Panc1 (cell line): ENCODE results near the gene CORO1C. TPM values are rescaled to one million over a fixed set of nuclear protein-coding genes. Genes with fewer than 3 reads are reported as not detected.

ENCODE experiments used
- ATAC-seq: fragments of 200-7000 bp; cut with Tn5 transposase; 2 replicates; pipeline ENCODE4 v1.9.1; 2020; ENCODE audit warnings: mild to moderate bottlenecking, moderate library complexity
- BruUV-seq: library from RNA; stranded (reverse); fragments of 400-500 nt; replicated peaks from 2 replicates; lab custom pipeline; 2021; lab: Mats Ljungman, UMichigan
- CTCF ChIA-PET: fragments of 300-600 bp; sonication (Branson Sonifier 250); formaldehyde crosslinking; loops from one replicate; lab custom pipeline; 2022; ENCODE audit warnings: antibody characterized with exemption; lab: Charles Lee
- POLR2A ChIA-PET: fragments of 300-600 bp; sonication (Branson Sonifier 250); formaldehyde crosslinking; loops from one replicate; lab custom pipeline; 2022; ENCODE audit warnings: antibody characterized with exemption; lab: Charles Lee
- DNase-seq: peaks from one replicate; pipeline ENCODE4 v3.0.0-alpha.2; 2010; ENCODE audit warnings: low read depth, low spot score
- H3K27ac ChIP-seq: 2 replicates; pipeline ENCODE4 v1.5.1; 2011; ENCODE audit warnings: mild to moderate bottlenecking, low read length, inconsistent platforms
- H3K27me3 ChIP-seq: fragments of 200-500 bp; sonication (Bioruptor generic); 2 replicates; pipeline ENCODE4 v1.6.0; 2014; ENCODE audit warnings: low read length, inconsistent platforms; ENCODE audit not compliant: control insufficient read depth, insufficient read depth
- H3K36me3 ChIP-seq: fragments of 200-500 bp; sonication (Bioruptor generic); 2 replicates; pipeline ENCODE4 v1.5.1; 2014; ENCODE audit warnings: inconsistent platforms, mild to moderate bottlenecking, low read length, moderate library complexity; ENCODE audit not compliant: control insufficient read depth, insufficient read depth
- H3K4me1 ChIP-seq: 2 replicates; pipeline ENCODE4 v1.5.1; 2011; ENCODE audit warnings: inconsistent platforms, mild to moderate bottlenecking, low read length, moderate library complexity; ENCODE audit not compliant: control insufficient read depth, insufficient read depth
- H3K4me3 ChIP-seq, 2 experiments: 2 replicates each; pipeline ENCODE4 v1.5.1; 2011 to 2012; ENCODE audit warnings: low read depth in 2 of 2, low read length in 2 of 2, mild to moderate bottlenecking in 2 of 2, inconsistent platforms in 1 of 2, moderate library complexity in 1 of 2
- H3K9me3 ChIP-seq: fragments of 200-500 bp; sonication (Bioruptor generic); 2 replicates; pipeline ENCODE4 v1.5.1; 2014; ENCODE audit warnings: low read depth, mild to moderate bottlenecking, inconsistent platforms, low read length, moderate library complexity; ENCODE audit not compliant: control insufficient read depth, insufficient read depth
- POLR2AphosphoS5 ChIP-seq: IDR thresholded peaks from 2 replicates; pipeline ENCODE4 v1.6.1; 2012; ENCODE audit warnings: mild to moderate bottlenecking, low read depth, low read length, moderate library complexity
- SIN3A ChIP-seq: IDR thresholded peaks from 2 replicates; pipeline ENCODE4 v1.6.1; 2012; ENCODE audit warnings: low read depth, mild to moderate bottlenecking, low read length, moderate library complexity, borderline replicate concordance; ENCODE audit not compliant: insufficient read depth
- TCF7L2 ChIP-seq: IDR thresholded peaks from 2 replicates; pipeline ENCODE4 v1.6.1; 2011; ENCODE audit warnings: mild to moderate bottlenecking, low read depth, low read length, inconsistent platforms
- in situ Hi-C: cut with HindIII; loops from 2 replicates; pipeline ENCODE4 v1.10.0; 2016; ENCODE audit warnings: low sequenced_read_pairs, low pct_unique_long_range_greater_than_20kb
- intact Hi-C: fragments of 100-400 bp; cut with micrococcal nuclease; formaldehyde crosslinking; loops from one replicate; pipeline ENCODE4 v1.10.0; 2022; ENCODE audit not compliant: unreplicated experiment
- total RNA-seq: library from RNA; stranded (reverse); gene quantifications from one replicate; pipeline ENCODE4 v1.2.1, GENCODE V29; 2021; ENCODE audit not compliant: unreplicated experiment
- TF ChIP-seq, protein P1 (sequence below), 2 experiments: IDR thresholded peaks; 2 replicates each; pipeline ENCODE4 v1.6.1; 2011 to 2012; ENCODE audit warnings: low read depth in 2 of 2, control low read depth in 1 of 2, low read length in 1 of 2, mild to moderate bottlenecking in 1 of 2, moderate library complexity in 1 of 2; ENCODE audit not compliant: insufficient read depth in 1 of 2
- TF ChIP-seq, protein P2 (sequence below): fragments of 450-650 bp; IDR thresholded peaks from 2 replicates; pipeline ENCODE4 v1.5.1; 2017; ENCODE audit warnings: mild to moderate bottlenecking

CORO1C gene
- total RNA-seq, 1 experiment from 2014 or later, result 165 TPM

DNA sequence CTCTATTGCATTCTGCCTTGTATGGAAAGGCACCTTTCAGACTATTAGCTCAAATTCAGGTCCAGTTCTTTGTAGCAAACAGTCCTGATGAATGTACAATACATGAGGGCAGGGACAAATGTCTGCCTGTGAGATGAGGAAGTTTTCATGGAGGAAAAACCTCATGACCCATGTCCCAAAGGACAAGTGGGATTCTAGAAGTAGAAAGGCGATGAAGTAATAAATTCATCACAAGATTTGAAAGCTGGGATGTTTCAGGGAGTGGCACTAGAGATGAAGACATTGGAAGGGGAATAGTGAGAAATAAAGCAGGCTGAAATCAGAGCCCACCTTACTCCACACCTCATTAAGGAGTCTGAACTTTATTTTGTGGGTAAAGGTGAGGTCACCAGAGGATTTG lies 4.2 kb downstream of the CORO1C start:
- BruUV-seq, result no TSS peak
- H3K36me3 ChIP-seq, result no peaks in the 10 kb centered on the region; the same call in 1 of the 2 replicates
- ATAC-seq (no peak), DNase-seq (no peak)
- ChIA-PET CTCF (interaction anchor here (0.6 kb wide), 1 partner anchor 17 kb away, joined by 10 read pairs; no protein-coding TSS in a partner anchor), POLR2A (no interaction called here)
- intact Hi-C loops, result loop anchor here (10.0 kb wide), 1 partner anchor 62 kb away; no protein-coding TSS in a partner anchor
- no peaks in the 10 kb centered on the region for H3K27me3 ChIP-seq
- no peaks in the 10 kb centered on the region for H3K9me3 ChIP-seq
- no peak overlapping the region for H3K4me3 ChIP-seq
- TF ChIP-seq TCF7L2, result no peak
- TF ChIP-seq, protein P1, sequence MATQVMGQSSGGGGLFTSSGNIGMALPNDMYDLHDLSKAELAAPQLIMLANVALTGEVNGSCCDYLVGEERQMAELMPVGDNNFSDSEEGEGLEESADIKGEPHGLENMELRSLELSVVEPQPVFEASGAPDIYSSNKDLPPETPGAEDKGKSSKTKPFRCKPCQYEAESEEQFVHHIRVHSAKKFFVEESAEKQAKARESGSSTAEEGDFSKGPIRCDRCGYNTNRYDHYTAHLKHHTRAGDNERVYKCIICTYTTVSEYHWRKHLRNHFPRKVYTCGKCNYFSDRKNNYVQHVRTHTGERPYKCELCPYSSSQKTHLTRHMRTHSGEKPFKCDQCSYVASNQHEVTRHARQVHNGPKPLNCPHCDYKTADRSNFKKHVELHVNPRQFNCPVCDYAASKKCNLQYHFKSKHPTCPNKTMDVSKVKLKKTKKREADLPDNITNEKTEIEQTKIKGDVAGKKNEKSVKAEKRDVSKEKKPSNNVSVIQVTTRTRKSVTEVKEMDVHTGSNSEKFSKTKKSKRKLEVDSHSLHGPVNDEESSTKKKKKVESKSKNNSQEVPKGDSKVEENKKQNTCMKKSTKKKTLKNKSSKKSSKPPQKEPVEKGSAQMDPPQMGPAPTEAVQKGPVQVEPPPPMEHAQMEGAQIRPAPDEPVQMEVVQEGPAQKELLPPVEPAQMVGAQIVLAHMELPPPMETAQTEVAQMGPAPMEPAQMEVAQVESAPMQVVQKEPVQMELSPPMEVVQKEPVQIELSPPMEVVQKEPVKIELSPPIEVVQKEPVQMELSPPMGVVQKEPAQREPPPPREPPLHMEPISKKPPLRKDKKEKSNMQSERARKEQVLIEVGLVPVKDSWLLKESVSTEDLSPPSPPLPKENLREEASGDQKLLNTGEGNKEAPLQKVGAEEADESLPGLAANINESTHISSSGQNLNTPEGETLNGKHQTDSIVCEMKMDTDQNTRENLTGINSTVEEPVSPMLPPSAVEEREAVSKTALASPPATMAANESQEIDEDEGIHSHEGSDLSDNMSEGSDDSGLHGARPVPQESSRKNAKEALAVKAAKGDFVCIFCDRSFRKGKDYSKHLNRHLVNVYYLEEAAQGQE (IDR thresholded peaks at IDR 0.05; ENCODE audit: insufficient read depth in 1 of 2, low read depth in 2 of 2, low read length in 1 of 2), result no peak
- in situ Hi-C loops, result no loop called here
- 0 out of 2 replicates have a peak overlapping the region, but pooled peaks have one; percentile 18 for H3K27ac ChIP-seq
- H3K4me1 ChIP-seq, result peaks cover 54% of the 10 kb centered on the region

DNA sequence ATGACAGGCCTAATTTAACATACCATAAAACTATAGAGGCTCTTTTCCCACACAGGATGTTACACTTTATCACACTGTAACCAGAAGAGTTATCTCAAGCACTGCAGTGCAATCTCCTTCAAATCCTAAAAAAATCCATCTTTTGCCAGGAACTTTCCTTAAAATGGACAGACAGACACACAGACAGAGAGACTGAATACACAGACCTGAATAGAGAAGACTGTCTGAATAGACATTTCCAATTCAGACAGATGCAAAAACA lies 6.5 kb downstream of the CORO1C start:
- in situ Hi-C loops (no loop called here), intact Hi-C loops (loop anchor here (10.0 kb wide), 1 partner anchor 60 kb away; no protein-coding TSS in a partner anchor)
- CTCF ChIA-PET, result interaction anchor here (0.8 kb wide), 1 partner anchor 21 kb away, joined by 3 read pairs; no protein-coding TSS in a partner anchor
- Histone ChIP-seq H3K27ac (peak overlapping the region; percentile 76), H3K36me3 (no peaks in the 10 kb centered on the region), H3K4me1 (peaks cover 65% of the 10 kb centered on the region), H3K9me3 (no peaks in the 10 kb centered on the region), H3K27me3 (no peaks in the 10 kb centered on the region), H3K4me3 (no peak overlapping the region)
- ATAC-seq, result no peak
- BruUV-seq, result no TSS peak
- DNase-seq, result no peak
- POLR2A ChIA-PET, result interaction anchor here (0.6 kb wide), 1 partner anchor 1849 kb away, joined by 7 read pairs; no protein-coding TSS in a partner anchor
- TF ChIP-seq POLR2AphosphoS5, result no peak
- TF ChIP-seq, protein P1 (IDR thresholded peaks at IDR 0.05; ENCODE audit: insufficient read depth in 1 of 2, low read depth in 2 of 2, low read length in 1 of 2), result no peak
- no peak for TF ChIP-seq TCF7L2
- no peak for TF ChIP-seq SIN3A
- TF ChIP-seq, protein P2, sequence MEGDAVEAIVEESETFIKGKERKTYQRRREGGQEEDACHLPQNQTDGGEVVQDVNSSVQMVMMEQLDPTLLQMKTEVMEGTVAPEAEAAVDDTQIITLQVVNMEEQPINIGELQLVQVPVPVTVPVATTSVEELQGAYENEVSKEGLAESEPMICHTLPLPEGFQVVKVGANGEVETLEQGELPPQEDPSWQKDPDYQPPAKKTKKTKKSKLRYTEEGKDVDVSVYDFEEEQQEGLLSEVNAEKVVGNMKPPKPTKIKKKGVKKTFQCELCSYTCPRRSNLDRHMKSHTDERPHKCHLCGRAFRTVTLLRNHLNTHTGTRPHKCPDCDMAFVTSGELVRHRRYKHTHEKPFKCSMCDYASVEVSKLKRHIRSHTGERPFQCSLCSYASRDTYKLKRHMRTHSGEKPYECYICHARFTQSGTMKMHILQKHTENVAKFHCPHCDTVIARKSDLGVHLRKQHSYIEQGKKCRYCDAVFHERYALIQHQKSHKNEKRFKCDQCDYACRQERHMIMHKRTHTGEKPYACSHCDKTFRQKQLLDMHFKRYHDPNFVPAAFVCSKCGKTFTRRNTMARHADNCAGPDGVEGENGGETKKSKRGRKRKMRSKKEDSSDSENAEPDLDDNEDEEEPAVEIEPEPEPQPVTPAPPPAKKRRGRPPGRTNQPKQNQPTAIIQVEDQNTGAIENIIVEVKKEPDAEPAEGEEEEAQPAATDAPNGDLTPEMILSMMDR, result no peak
